D721Med (cell line): ENCODE results near the gene IDH2.

Experiments
- DNase-seq: peaks from one replicate; pipeline ENCODE4 v3.0.0; 2011; ENCODE audit warnings: low spot score; ENCODE audit not compliant: insufficient read length
- FAIRE-seq: peaks from 2 replicates; lab custom pipeline; 2011; peaks lifted over from hg19 to GRCh38; lab: Jason Lieb, UNC
- CTCF ChIP-seq: IDR thresholded peaks from 2 replicates; pipeline ENCODE4 v1.5.1; 2012; ENCODE audit warnings: mild to moderate bottlenecking, control low read depth; ENCODE audit not compliant: insufficient read depth; ENCODE audit errors: missing control alignments

The IDH2 gene

GRCh38 chr15:90101130-90101968, 919 bp downstream of the IDH2 start:
- no peak for DNase-seq
- no peak for TF ChIP-seq CTCF
- no peak for FAIRE-seq

DNA sequence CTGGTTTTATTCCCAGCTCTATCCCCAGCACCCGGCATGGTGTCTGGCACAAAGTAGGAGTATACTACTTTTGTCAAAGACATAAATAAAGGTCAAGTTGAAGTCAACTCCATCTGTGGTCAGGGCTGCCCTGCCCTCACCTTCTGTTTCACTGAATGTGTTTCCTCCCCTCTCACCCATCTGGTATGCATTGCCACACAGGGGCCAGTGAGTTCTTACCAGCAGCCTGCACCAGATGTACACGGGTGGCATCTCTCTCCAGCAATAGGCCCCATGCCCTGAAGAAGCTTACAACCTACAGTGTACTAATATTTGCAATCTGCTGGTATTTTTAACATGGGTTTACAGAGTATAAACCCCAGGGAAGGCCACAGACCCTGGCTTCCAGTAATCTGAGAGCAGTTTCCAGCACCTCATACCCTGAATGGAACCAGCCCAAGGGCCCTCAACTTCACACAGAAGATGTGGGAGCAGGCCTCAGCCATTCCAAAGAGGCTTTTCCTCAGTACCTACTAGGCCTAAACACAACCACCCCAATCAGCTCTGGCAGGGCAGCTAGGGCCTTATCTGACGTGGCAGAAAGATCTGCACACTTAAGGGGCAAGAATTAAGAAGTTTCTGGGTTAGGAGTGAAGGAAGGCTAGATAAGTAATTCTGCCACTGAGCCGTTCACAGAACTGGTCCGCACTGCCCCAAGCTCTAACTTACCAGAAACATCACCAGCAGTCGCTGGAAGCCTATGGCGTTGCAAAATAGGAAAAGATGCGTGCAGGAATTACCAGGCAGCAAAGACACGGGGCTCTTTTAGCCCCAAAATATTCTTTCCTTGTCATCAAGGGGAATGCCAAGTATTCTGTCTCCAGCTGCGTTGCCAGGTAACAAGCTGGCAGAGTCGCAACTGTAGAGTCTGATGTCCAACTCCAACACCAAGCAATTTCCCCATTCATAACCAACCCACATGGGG, 2.1 kb downstream of the IDH2 start:
- no peak for TF ChIP-seq CTCF
- FAIRE-seq (no peak), DNase-seq (no peak)

DNA sequence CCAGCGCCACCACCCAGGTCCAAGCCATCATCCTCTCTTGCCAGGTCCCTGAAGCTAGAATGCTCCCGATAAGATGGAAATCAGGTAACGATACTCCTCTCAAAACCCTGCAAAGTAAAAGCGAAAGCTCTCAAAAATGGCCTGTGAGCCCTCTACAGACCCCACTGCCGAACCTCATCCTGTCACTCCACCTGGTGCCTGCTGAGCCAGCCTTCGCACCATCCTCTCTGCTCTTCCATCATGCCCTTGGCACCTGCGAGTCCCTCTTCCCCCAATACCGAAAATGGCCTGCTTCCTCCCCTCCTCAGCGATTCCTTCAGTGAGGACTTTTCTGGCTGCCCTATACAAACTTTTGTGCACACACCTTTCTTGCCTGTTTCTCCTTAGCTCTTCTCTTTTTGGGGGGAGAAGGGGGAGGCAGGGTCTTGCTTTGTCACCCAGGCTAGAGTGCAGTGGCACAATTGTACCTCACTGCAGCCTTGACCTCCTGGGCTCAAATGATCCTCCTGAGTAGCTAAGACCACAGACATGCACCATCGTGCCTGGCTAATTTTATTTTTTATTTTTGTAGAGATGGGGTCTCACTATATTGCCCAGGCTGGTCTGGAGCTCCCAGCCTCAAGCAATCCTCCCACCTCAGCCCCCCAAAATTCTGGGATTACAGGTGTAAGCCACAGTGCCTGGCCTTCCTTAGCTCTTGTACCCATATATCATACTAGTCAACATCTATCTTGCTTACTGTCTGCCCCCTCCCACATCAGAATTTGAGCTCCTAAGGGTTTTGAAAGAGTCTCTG, 3.0 kb downstream of the IDH2 start:
- FAIRE-seq (no peak), DNase-seq (no peak)
- TF ChIP-seq CTCF: no peak

DNA sequence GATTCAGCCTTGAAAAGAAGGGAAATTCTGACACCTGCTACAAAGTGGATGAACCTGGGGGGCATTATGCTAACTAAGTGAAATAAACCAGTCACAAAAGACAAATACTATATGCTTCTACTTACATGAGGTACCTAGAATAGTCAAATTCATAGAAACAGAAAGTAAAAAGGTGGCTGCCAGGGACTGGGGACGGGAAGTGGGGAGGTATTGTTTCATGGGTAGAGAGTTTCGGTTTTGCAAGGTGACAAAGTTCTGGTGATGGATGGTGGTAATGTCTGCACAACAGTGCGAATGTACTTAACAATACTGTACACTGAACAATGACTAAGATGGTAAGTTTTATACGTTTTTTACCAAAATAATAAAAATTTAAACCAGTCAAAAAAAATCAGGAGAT, 4.8 kb downstream of the IDH2 start:
- no peak for TF ChIP-seq CTCF
- FAIRE-seq: no peak
- DNase-seq: no peak

GRCh38 chr15:90095521-90095959, 6.7 kb downstream of the IDH2 start:
- no peak for TF ChIP-seq CTCF
- DNase-seq (no peak), FAIRE-seq (no peak)

GRCh38 chr15:90091156-90091931, 10.9 kb downstream of the IDH2 start:
- FAIRE-seq: no peak
- TF ChIP-seq CTCF: no peak
- DNase-seq: no peak
